Bronchial epithelial cell (primary cell): Measurements from ENCODE around the gene SPATS2L. TPM values are rescaled to one million over a fixed set of nuclear protein-coding genes. Genes with fewer than 3 reads are reported as not detected.

Experiments
- DNase-seq: peaks from one replicate; pipeline ENCODE4 v3.0.0-alpha.2; 2010; ENCODE audit warnings: low read depth
- FAIRE-seq: peaks from 2 replicates; lab custom pipeline; 2011; peaks lifted over from hg19 to GRCh38; lab: Jason Lieb, UNC
- H3K27me3 ChIP-seq: 2 replicates; pipeline ENCODE4 v1.5.1; 2011; ENCODE audit warnings: low read length; ENCODE audit not compliant: control insufficient read depth, insufficient read depth
- H3K36me3 ChIP-seq: 2 replicates; pipeline ENCODE4 v1.5.1; 2011; ENCODE audit warnings: low read length; ENCODE audit not compliant: control insufficient read depth, insufficient read depth
- H3K4me3 ChIP-seq: 2 replicates; pipeline ENCODE4 v1.5.1; 2011; ENCODE audit warnings: mild to moderate bottlenecking, low read depth, low read length, control low read depth
- CTCF ChIP-seq: IDR thresholded peaks from 2 replicates; pipeline ENCODE4 v1.5.1; 2011; ENCODE audit warnings: mild to moderate bottlenecking, moderate library complexity, low read length, control low read depth, inconsistent platforms; ENCODE audit not compliant: insufficient read depth, severe bottlenecking
- total RNA-seq: library from RNA; depleted of rRNA; stranded (reverse); fragments of >200 nt; gene quantifications from 2 replicates; pipeline ENCODE4 v1.2.1, GENCODE V29; 2014

SPATS2L gene
- total RNA-seq, 1 donor from 2014 or later: 37.6 TPM

DNA sequence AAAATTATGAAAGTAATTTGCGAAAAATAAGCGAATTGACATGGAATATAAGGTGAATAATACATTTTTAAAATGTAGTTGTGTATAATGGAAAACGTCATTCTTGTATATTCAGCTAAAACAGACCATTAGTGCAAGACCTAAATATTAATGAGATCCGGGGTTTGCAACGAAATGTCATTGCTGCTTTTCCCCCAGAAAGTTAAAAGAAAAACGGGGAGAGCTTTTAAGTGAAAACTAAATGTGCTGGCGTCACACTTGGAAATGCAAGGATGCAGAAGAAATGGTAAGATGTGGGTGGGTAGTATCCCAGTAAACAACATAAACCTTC, 219.0 kb downstream of the SPATS2L start:
- Histone ChIP-seq H3K27me3 (no peaks in the 10 kb centered on the region), H3K4me3 (peak overlapping the region; percentile 64), H3K36me3 (no peaks in the 10 kb centered on the region)
- no peak for TF ChIP-seq CTCF
- no peak for DNase-seq
- no peak for FAIRE-seq

DNA sequence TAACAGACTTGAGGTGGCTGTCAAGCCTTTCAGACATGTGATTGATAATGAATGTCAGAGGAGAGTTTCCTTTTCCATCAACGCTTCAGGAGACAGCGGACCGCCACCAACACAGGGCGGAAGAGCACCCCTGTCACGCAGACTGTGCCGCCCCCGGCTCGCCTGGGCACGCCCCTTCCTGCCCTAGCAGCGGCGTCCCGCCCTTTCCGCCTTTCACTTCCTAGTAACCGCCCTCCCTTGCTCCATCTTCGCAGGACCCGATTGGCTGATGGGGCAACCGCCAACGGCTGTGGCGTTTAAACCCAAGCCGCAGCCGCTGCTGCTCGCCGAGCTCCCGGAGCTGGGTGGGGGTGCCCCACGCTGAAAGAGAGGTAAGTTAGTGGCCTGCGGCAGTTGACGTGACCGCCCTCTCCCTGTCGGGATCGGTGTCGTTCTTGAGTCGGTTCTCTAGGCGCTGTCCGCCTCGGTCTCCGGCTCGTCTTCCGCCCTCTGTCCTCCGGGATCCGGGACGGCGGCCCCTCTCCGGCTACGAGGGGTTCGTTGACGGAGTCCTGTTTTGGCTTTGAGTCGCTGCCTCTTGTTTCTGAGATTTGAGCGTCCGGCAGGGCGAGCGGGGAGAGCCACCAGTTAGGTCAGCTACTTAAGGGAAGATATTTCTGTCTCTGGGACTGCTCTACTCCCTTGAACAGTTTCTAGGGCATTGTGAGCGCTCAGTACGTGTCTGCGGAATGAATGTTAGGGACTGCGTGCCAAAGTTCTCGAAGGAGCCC, 219.6 kb downstream of the SPATS2L start, which contains the start of gene SGO2:
TSS of gene SGO2 (plus strand) at position 326 of the 770 bp plus-strand sequence. CDS start 6,769 bp downstream, outside the sequence.
- DNase-seq: peak; percentile 92
- TF ChIP-seq CTCF: peak; percentile 14
- peak within 1 kb of the TSS; percentile 64 for H3K4me3 ChIP-seq
- FAIRE-seq: no peak
- H3K36me3 ChIP-seq: no peaks in the 10 kb centered on the region
- no peaks in the 10 kb centered on the region for H3K27me3 ChIP-seq

DNA sequence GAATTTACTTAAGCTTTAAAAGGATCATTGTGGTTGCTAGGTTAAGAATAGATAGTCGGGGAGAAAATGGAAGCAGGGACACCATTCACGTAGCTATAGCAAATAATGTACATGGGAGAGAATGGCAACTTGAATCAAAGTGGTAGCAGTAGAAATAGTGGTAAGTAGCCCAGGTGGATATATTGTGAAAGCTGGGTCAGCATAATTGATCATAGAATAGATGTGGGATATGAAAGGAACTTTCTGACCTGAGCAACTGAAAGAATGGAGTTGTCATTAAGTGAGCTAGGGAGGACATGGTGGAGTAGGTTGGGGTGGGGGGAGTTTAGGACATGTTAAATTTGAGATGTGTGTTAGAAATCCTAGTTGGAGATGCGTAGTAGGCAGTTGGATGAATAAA, 221.7 kb downstream of the SPATS2L start:
- Histone ChIP-seq H3K27me3 (no peaks in the 10 kb centered on the region), H3K4me3 (no peak overlapping the region), H3K36me3 (no peaks in the 10 kb centered on the region)
- FAIRE-seq: no peak
- no peak for DNase-seq
- TF ChIP-seq CTCF: no peak

Other genes with a start within 250 kb of the SPATS2L start
- gene KCTD18, start 203.4 kb downstream of the SPATS2L start, total RNA-seq: 28.2 and 31.1 TPM in 2 replicates
- gene SGO2, start 219.5 kb downstream of the SPATS2L start, total RNA-seq: 0.64 and 0.79 TPM in 2 replicates